MM.1S (cell line): ENCODE measurements around the gene KRTAP13-2.

Experiments
- DNase-seq: peaks from one replicate; pipeline ENCODE4 v3.0.0-alpha.2; 2015
- H2AFZ ChIP-seq: fragments of 300-600 bp; sonication (generic); 2 replicates; pipeline ENCODE4 v1.6.0; 2016; ENCODE audit warnings: antibody characterized with exemption, low read length
- H3F3A ChIP-seq: fragments of 300-600 bp; sonication (generic); 2 replicates; pipeline ENCODE4 v1.6.1; 2016; ENCODE audit warnings: mild to moderate bottlenecking, antibody characterized with exemption, low read length, moderate library complexity, mixed read lengths; ENCODE audit not compliant: insufficient read depth
- H3K27ac ChIP-seq: fragments of 300-600 bp; sonication (generic); 2 replicates; pipeline ENCODE4 v1.5.1; 2016; ENCODE audit warnings: mild to moderate bottlenecking, low read length
- H3K27me3 ChIP-seq: fragments of 300-600 bp; sonication (generic); replicated peaks from 2 replicates; pipeline ENCODE4 v1.6.0; 2016; ENCODE audit warnings: low read length; ENCODE audit not compliant: insufficient read depth
- H3K36me3 ChIP-seq: fragments of 300-600 bp; sonication (generic); replicated peaks from 2 replicates; pipeline ENCODE4 v1.6.1; 2016; ENCODE audit warnings: mild to moderate bottlenecking, low read length, mixed read lengths; ENCODE audit not compliant: insufficient read depth
- H3K4me1 ChIP-seq: fragments of 300-600 bp; sonication (generic); 2 replicates; pipeline ENCODE4 v1.6.1; 2016; ENCODE audit warnings: low read length, mixed read lengths
- H3K4me2 ChIP-seq: fragments of 300-600 bp; sonication (generic); 2 replicates; pipeline ENCODE4 v1.6.0; 2016; ENCODE audit warnings: low read depth, low read length
- H3K4me3 ChIP-seq: fragments of 300-600 bp; sonication (generic); 2 replicates; pipeline ENCODE4 v1.5.1; 2016; ENCODE audit warnings: low read length, mixed read lengths
- H3K79me2 ChIP-seq: fragments of 300-600 bp; sonication (generic); 2 replicates; pipeline ENCODE4 v1.6.1; 2016; ENCODE audit warnings: mixed run types, low read length, mixed read lengths
- H3K9ac ChIP-seq: fragments of 300-600 bp; sonication (generic); 2 replicates; pipeline ENCODE4 v1.6.1; 2016; ENCODE audit warnings: low read length, mixed read lengths
- H3K9me2 ChIP-seq: fragments of 300-600 bp; sonication (generic); replicated peaks from 2 replicates; pipeline ENCODE4 v1.6.1; 2016; ENCODE audit warnings: mild to moderate bottlenecking, low read length, mixed read lengths; ENCODE audit not compliant: insufficient read depth
- H3K9me3 ChIP-seq: fragments of 300-600 bp; sonication (generic); replicated peaks from 2 replicates; pipeline ENCODE4 v1.6.1; 2016; ENCODE audit warnings: mild to moderate bottlenecking, low read length, mixed read lengths; ENCODE audit not compliant: insufficient read depth
- H4K20me1 ChIP-seq: fragments of 300-600 bp; sonication (generic); 2 replicates; pipeline ENCODE4 v1.6.1; 2016; ENCODE audit warnings: mild to moderate bottlenecking, low read length, moderate library complexity, mixed read lengths; ENCODE audit not compliant: insufficient read depth
- EZH2 ChIP-seq: fragments of 300-600 bp; sonication (generic); optimal IDR thresholded peaks from 2 replicates; pipeline ENCODE3; 2017; ENCODE audit warnings: low read depth, mild to moderate bottlenecking, antibody characterized with exemption, low read length, mixed read lengths
- EZH2phosphoT487 ChIP-seq: fragments of 300-600 bp; sonication (generic); IDR thresholded peaks from 2 replicates; pipeline ENCODE4 v1.6.1; 2018; ENCODE audit warnings: antibody characterized with exemption, low read length
- TF ChIP-seq, protein P1 (sequence below): fragments of 300-600 bp; sonication (generic); IDR thresholded peaks from 2 replicates; pipeline ENCODE4 v1.5.1; 2016; ENCODE audit warnings: antibody characterized with exemption, low read length, mixed read lengths

KRTAP13-2 gene

GRCh38 chr21:30340714-30341573 is 31.1 kb downstream of the KRTAP13-2 start:
- peak; percentile 47 for DNase-seq
- Histone ChIP-seq H3K4me2 (no peak overlapping the region), H3F3A (no peaks in the 10 kb centered on the region), H3K4me3 (no peak overlapping the region), H3K79me2 (no peaks in the 10 kb centered on the region), H2AFZ (no peak overlapping the region), H3K27me3 (no peaks in the 10 kb centered on the region), H3K36me3 (no peaks in the 10 kb centered on the region), H3K27ac (no peak overlapping the region), H3K9me3 (no peaks in the 10 kb centered on the region), H3K9ac (no peak overlapping the region), H3K4me1 (no peaks in the 10 kb centered on the region), H4K20me1 (no peaks in the 10 kb centered on the region), H3K9me2 (no peaks in the 10 kb centered on the region)
- TF ChIP-seq, protein P1, sequence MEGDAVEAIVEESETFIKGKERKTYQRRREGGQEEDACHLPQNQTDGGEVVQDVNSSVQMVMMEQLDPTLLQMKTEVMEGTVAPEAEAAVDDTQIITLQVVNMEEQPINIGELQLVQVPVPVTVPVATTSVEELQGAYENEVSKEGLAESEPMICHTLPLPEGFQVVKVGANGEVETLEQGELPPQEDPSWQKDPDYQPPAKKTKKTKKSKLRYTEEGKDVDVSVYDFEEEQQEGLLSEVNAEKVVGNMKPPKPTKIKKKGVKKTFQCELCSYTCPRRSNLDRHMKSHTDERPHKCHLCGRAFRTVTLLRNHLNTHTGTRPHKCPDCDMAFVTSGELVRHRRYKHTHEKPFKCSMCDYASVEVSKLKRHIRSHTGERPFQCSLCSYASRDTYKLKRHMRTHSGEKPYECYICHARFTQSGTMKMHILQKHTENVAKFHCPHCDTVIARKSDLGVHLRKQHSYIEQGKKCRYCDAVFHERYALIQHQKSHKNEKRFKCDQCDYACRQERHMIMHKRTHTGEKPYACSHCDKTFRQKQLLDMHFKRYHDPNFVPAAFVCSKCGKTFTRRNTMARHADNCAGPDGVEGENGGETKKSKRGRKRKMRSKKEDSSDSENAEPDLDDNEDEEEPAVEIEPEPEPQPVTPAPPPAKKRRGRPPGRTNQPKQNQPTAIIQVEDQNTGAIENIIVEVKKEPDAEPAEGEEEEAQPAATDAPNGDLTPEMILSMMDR, result peak; percentile 89
- TF ChIP-seq EZH2phosphoT487, result no peak
- no peak for TF ChIP-seq EZH2

GRCh38 chr21:30338717-30339116 is 33.4 kb downstream of the KRTAP13-2 start:
- no peaks in the 10 kb centered on the region for H3K9me2 ChIP-seq
- no peaks in the 10 kb centered on the region for H3K9me3 ChIP-seq
- H3K36me3 ChIP-seq, result no peaks in the 10 kb centered on the region
- H3K9ac ChIP-seq, result no peak overlapping the region
- no peaks in the 10 kb centered on the region for H4K20me1 ChIP-seq
- DNase-seq, result no peak
- H3K4me3 ChIP-seq, result no peak overlapping the region
- TF ChIP-seq EZH2phosphoT487 (no peak), EZH2 (no peak)
- TF ChIP-seq, protein P1, result no peak
- no peak overlapping the region for H2AFZ ChIP-seq
- no peaks in the 10 kb centered on the region for H3F3A ChIP-seq
- H3K4me1 ChIP-seq, result no peaks in the 10 kb centered on the region
- H3K79me2 ChIP-seq, result no peaks in the 10 kb centered on the region
- H3K27me3 ChIP-seq, result no peaks in the 10 kb centered on the region
- H3K4me2 ChIP-seq, result no peak overlapping the region
- no peak overlapping the region for H3K27ac ChIP-seq

DNA sequence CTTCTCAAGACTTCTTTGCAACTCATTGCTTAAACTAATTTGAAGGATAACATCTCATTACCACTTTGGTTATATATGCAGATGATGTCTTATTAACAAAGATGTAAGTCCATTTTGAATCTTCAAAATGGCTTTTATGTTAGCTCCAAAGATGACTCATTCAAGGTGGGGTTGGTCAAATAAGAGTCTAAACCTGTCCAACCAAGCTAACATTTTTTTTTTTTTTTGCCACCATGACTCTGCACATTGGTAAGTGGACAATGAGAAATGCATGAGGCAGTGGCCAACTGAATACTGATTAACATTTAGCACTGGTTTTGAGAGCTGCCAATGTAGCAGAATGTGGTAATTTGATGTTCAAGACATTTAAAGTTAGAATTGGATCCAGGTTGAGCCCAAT is 34.3 kb downstream of the KRTAP13-2 start:
- Histone ChIP-seq H3K4me1 (no peaks in the 10 kb centered on the region), H3K27ac (no peak overlapping the region), H3K4me3 (no peak overlapping the region), H3K9ac (no peak overlapping the region), H4K20me1 (no peaks in the 10 kb centered on the region), H3F3A (no peaks in the 10 kb centered on the region), H2AFZ (no peak overlapping the region), H3K27me3 (no peaks in the 10 kb centered on the region), H3K9me3 (no peaks in the 10 kb centered on the region), H3K36me3 (no peaks in the 10 kb centered on the region), H3K79me2 (no peaks in the 10 kb centered on the region), H3K9me2 (no peaks in the 10 kb centered on the region), H3K4me2 (no peak overlapping the region)
- TF ChIP-seq EZH2phosphoT487, result no peak
- no peak for TF ChIP-seq EZH2
- TF ChIP-seq, protein P1, result no peak
- DNase-seq, result no peak
